ENCODE data around the gene CSH1.
"Not testable (repeated sequence)": the region's sequence is repeated elsewhere in the genome, so short reads cannot be mapped to it uniquely, and the experiment has no call there.

CSH1 gene

DNA sequence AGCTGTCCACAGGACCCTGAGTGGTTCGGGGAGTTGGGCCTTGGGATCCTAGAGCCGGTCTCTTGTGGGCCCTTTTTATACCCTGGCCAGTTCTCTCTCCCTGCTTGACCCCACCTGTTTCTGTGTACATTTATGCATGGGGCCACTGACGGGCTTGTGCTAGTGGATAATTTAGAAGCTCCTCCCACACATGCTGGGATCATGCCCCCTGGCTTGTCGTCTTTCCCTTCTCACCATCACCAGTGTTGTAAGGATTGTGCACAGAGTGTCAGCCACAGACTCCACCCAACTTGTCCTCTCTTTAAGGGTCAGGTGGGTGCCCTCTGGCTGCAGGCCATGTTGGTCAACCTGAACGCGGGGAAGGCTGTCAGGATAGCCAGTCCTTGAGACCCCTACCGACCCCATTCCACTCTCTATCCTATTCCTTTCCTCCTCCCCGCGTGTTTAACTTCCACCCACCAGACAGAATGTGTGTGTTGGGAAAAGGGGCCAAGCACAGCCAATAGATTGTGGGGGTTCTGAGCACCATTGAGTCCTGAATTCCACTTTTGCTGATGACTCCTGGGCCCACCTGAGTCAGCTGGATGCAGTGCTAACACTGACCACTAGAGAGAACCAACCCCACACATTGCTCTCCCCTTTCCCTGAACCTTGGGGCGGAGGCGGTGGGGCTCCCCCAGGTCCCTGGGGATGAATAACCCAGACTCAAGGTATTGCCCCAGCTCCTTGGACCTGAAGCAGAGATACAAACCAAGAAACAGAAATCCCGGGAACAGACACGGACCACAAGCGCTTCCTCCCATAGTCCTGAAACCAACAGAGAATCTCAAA lies at the start of gene CSH1:
Gene CSH1, minus strand, starts transcription at position 51 of the 831 bp plus-strand sequence. CDS start 63 bp downstream, outside the sequence.
- not testable (repeated sequence) for DNase-seq (ENCODE audit: low spot score)

DNA sequence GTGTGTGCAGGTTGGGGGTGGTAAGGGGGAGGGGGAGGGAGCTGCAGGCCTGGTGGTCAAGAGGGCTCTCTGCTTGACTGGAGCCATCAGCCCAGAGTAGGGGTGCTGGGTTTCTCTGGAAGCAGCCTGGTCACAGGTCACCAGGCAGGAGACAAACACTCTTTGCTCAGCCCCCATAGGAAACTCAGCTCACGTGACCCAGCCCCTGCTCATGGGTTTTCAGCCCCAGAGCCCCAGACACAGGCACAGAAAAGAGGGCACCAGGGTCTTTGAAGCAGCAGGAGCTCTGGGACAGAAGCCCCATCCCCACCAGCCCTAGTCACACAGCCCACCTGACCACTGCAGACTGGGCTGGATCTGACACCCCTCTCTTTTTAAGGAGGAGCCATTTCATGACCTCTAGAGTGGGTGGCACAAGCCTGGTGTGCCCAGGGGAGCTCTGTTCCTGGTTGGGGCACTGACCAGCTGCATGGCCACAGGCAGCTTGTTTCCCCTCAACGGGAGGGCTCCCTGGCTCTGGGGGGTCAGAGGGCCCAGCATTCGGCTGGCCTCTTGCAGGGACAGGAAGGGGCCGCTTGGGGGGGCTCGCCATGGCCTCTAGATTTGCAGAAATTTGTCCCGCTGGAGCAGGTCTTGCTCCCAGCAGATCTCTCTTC lies 49.5 kb upstream of the CSH1 start:
- DNase-seq (ENCODE audit: low spot score), result no peak

DNA sequence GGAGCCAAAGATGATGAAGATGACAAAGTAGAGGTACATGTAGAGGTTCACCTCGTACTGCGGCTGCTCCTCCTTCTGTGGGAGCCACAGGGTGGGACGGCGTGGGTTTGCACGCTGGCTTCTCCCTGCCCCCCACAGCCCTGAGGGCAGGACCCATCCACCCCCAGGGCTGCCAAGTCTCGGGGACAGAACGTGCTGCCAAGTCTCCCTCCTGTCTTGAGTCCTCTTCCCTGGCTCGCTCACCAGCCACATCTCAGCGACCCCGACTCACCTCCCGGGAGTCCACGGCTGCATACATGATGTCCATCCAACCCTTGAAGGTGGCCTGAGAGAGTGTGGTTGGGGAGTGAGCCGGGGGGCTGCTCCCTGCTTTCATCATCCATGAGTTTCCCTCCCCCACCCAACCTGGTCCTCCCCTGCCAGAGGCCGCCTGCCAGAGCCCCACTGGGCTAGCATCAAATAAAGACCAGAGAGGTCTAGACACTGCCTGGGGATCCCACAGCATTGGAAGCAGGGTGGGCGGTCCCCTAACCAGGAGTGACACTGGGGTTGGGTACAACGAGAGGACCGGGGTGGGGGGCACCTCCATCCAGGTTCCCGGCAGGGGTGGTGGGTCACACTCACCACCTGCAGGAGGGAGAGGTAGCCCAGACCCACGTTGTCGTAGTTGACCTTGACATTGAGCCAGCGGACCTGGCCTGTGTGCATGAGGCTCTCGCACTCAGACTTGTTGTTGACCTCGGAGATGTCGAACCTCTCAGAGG lies 48.5 kb upstream of the CSH1 start:
- DNase-seq (ENCODE audit: low spot score), result no peak

DNA sequence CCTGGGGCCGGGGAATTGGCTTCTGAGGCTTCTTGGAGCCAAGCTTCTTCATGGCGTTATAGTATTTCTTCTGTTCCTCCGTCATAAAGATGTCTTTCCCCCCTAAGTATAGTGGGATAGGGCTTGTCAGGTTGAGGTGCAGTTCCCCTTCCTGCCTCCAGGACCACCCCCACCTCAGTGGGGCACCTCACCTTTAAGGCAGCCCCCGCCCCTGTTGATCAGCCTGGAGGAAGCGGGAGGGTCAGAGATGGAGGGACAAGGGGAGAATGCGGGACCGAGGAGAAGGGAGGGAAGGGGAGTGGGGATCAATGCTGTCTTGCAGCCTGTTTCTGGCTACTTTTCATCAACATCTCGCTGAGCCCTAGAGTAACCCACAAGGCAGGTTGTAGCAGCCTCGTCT lies 47.4 kb upstream of the CSH1 start:
- DNase-seq (ENCODE audit: low spot score), result no peak

DNA sequence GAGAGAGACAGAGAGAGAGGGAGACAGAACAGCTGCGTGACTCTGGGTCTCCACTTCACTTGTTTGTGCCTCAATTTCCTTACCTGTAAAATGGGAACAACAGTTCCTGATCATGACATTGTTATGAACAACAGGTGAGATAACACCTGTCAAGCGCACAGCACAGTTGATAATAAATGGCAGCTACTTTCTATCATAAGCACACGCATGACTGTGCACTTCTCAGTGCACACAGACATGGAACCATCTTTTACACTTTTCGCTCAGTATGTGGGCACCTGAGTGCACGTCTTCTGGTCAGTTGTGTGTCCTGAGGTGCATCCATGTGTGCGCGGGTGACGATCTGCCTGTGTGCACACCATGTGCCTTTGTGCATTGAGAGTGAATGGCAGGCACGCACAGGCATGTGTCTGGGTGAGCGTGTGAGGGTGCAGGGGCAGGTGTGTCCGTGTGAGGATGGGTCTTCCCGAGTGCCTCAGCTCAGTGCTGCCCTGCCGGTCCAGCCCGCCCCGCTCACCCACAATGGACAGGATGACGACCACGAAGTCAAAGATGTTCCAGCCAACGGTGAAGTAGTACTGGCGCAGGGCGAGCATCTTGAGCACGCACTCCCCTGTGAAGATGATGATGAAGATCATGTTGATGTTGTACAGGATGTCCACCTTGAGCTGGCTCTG lies 46.1 kb upstream of the CSH1 start:
- DNase-seq (ENCODE audit: low spot score), result no peak

DNA sequence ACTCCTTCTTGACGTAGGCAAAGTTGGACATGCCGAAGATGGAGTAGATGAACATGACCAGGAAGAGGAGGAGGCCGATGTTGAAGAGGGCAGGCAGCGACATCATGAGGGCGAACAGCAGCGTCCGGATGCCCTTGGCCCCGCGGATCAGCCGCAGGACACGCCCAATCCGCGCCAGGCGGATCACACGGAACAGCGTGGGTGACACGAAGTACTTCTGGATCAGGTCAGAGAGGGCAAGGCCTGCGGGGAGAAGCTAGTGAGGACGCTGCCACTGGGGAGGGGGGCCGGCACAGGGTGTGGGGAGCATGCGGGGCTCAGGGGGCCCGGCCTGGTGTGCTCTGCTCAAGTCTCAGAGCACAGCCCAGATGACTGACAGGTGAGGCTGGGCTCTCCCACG lies 45.4 kb upstream of the CSH1 start:
- DNase-seq (ENCODE audit: low spot score), result no peak

DNA sequence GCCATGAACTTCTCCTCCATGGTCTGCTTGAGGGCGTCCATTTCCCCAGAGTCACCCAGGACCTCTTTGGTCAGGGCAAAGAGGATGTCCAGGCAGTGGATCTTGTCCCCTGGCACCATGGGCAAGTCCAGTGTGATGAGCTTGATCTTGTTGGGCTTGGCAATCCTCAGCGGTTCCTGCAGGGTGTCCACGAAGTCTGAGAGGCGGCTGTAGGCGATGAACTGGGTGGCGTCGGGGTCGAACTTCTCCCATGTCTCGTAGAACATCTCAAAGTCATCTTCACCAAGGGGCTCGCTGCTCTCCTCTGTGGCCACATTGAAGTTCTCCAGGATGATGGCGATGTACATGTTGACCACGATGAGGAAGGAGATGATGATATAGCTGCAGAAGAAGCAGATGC lies 44.8 kb upstream of the CSH1 start:
- no peak for DNase-seq (ENCODE audit: low spot score)

DNA sequence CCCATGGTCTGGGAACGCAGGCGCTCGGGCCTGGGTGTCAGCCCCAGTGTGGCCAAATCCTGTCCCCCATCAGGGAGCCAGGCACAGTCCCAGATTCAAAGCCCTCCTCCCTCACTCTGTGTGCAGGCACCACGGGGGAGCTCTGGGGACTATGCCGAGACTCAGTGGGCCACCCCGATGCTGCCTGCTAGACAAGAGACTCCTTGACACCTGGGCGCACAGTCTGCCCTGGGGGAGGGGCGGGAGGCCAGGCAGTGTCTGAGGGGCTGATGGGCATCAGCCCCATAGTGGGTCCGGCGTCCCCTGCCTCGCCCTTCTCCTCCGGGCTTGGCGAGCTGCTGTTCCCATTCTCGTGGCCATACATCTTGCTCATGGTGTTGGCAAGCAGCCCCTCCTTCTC lies 44.2 kb upstream of the CSH1 start:
- no peak for DNase-seq (ENCODE audit: low spot score)

DNA sequence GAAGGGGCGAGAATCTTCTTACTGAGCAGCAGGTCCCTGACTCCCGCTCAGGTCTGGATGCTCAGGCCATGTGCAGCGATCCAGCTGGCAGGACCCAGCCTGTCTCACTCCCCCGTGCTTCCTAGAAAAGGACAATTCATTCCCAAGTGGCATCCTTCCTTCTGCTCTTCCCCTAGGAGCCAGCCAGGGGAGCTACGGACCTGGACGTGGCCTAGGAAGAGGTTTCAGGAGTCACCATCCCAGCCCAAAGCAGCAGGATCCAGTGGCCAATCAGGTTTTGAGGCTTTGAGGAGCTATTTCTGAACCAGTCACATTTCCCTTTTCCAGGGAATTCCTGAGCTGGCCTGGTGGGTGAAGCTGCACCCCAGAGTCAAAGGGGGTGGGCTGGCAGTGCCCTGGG lies 43.5 kb upstream of the CSH1 start:
- DNase-seq (ENCODE audit: low spot score), result no peak

DNA sequence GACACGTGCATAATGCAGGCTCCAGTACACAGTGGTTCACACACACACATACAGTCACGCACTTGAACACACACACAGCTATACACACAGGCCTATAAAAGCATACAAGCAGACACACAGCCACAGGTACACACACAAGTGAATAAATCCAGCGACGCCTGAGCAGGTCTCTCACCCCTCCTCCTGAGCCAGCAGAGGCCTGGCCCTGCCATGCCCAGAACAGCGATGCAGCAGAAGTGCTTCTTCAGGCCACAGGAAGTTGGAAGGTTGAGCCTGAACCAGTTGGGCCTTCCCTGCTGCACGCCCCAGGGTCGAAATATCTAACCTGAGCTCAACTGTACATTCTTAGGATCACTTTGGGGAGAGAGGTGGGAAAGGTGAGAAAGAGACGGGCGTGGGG lies 43.0 kb upstream of the CSH1 start:
- DNase-seq (ENCODE audit: low spot score), result no peak

DNA sequence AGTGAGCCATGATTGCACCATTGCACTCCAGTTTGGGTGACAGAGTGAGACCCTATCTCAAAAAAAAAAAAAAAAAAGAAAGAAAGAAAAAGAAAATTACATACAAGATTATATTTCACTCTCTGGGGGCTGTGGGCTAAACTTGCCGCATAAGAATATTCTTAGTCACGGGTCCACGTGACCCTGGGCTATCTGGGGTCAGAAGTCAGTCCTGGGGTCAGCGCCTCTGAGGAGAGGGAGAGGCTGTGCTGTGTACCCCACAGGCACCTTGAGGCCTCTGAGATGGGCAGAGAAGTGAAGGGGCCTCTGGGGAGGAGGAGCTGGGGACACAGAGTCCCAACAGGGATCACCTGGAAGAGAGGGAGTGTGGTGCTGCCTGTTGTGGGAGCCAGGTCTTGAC lies 41.5 kb upstream of the CSH1 start:
- no peak for DNase-seq (ENCODE audit: low spot score)

DNA sequence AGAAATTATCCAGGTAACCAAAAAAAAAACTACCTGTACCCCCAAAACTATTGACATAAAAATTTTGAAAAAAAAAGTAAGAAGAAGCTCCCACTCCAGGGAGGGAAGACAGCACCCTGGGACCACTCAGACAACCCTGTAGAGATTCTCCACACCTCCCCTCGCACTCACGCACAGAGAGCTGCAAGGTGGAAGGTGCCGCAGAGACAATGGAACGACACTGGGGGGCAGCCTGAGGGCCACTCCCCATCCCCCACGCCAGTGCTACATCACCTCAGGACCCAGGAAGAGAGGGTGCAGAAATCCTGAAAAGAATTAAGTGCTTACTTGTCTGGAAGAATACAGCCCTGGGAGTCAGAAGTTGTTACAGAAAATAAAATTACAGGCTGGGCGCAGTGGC lies 40.9 kb upstream of the CSH1 start:
- no peak for DNase-seq (ENCODE audit: low spot score)

DNA sequence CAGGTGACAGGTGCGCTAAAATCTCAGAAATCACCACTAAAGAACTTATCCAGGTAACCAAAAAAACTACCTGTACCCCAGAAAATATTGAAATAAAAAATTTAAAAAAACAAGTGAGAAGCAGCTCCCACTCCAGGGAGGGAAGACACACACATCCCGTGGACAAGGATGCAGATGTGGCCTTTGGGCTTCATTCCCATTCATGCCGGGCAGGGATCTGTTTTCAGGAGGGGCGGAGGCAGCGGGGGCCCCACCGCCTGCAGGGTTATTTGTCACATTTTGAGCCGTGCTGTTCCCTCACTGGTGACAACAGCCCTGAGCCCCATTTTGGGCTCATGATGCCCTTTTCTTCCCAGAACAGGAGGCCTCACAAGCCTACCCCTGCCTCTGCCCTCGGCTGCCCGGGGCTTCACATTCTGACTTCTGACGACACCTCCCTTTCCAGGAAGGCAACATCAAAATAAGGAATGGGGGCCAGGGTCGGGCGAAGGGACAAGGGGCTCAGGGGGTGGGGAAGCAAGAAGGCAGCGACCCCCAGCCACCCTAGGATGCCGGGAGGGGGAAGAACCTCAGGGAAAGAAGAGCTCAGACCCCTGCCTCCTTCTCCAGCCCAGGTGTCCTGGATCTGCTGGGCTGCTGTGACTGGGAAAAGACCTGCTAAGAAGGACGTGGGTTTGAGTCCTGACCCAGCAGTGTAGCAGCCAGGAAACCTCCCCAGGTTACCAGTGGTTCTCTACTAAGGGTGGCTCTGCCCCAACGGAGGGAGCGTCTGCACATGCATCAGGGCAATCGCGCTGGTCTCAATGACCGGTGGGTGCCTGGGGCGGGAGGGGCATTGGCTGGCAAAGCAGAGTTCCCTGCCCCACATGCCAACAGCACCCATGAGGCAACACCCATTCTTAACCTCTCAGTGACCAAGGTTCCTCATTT lies 38.1 kb upstream of the CSH1 start:
- no peak for DNase-seq (ENCODE audit: low spot score)

DNA sequence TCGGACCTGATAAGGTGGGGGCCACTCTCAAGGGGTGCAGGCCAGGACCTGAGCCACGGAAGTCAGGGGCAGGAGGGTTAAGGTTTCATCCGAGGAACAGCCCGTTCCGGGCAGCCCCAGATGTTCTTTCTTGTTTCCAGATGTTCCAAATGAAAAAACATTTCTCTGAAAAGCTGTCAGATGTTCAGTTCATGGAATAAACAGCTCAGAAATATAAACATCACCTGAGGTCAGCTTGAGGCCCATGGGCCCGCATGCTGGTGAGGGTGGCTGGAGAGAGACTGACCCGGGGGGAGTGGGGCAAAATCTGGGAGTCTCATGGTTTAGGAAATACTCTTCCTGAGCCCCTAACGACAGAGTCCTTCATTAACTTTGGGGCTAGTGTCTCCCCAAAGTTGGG lies 37.2 kb upstream of the CSH1 start:
- DNase-seq (ENCODE audit: low spot score), result no peak

DNA sequence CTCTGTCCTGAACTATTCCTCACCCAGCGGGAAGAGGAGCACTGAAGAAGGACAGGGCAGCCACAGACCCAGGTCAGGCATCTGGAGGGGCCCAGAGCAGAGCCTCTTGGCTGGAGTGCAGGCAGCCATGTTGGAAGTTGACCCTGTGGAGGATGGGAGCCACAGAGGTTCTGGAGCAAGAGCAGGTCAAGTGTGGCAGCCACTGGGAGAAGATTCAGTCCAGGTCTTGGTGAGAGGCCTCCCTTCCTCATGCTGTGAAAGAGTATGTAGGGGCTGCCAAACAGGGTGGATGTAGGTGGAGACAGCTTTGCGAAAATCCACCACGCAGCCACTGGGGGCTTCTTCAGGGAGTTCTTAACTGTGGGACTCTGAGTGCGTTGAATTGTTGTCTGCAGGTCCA lies 36.3 kb upstream of the CSH1 start:
- DNase-seq (ENCODE audit: low spot score), result no peak

DNA sequence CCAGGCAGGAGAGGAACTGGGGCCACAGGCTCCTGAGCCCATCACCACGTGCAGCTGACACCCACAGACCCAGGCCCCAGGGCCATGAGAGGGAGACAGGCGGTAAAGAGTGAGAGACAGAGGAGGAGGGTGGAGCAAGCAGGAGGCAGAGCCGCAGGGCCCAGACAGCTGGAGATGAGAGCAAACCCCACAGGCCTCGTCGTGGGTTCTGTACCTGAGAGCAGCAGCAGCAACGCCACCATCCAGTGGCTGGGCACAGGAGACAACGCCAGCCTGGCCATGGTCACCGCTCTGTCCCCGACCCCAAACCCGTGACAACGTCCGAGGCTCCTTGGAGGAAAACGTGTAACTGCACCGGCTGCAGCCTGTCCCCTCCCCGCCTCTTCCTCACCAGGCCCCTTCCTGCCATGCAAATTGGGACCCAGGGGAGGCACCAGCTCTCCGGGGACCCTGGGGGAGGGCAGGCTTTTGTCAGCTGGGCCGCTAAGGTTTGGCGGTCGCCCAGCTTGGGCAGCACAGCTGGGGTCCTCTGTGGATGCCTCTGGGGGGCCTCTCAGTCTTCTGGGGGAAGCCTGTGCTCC lies 35.7 kb upstream of the CSH1 start, which contains the start of gene CD79B:
Gene CD79B, minus strand, starts transcription at position 351 of the 581 bp plus-strand sequence. Its CDS starts 70 bp downstream, at position 281.
- no peak for DNase-seq (ENCODE audit: low spot score)

DNA sequence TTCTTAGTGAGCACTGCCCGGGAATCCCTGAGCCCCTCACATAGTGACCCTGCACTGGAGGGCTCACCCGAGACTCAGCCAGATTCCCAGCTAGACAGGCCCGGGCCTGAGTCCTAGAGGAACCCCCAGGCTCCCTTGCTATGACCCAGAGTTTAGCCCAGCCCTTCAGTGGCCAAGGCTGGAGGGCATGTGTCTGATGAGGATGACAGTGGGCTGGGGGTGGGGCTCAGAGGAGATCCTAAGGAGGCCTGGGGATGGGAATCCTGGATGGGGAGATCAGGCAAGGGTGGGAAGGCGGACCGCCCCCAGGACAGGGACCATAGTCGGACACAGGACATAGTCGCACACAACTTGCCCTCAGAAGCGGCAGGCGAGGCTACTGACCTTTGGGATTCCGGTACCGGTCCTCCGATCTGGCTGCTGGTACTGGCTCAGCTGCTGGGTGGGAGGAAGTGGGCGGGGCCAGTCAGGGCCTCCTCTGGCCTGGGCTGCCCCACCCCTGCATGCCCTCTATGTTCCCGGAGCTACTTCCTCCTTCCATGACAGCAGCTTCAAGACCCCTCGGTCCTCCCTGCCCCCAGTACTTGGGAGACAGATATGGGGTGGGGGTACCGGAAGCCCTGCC lies 34.7 kb upstream of the CSH1 start:
- no peak for DNase-seq (ENCODE audit: low spot score)

DNA sequence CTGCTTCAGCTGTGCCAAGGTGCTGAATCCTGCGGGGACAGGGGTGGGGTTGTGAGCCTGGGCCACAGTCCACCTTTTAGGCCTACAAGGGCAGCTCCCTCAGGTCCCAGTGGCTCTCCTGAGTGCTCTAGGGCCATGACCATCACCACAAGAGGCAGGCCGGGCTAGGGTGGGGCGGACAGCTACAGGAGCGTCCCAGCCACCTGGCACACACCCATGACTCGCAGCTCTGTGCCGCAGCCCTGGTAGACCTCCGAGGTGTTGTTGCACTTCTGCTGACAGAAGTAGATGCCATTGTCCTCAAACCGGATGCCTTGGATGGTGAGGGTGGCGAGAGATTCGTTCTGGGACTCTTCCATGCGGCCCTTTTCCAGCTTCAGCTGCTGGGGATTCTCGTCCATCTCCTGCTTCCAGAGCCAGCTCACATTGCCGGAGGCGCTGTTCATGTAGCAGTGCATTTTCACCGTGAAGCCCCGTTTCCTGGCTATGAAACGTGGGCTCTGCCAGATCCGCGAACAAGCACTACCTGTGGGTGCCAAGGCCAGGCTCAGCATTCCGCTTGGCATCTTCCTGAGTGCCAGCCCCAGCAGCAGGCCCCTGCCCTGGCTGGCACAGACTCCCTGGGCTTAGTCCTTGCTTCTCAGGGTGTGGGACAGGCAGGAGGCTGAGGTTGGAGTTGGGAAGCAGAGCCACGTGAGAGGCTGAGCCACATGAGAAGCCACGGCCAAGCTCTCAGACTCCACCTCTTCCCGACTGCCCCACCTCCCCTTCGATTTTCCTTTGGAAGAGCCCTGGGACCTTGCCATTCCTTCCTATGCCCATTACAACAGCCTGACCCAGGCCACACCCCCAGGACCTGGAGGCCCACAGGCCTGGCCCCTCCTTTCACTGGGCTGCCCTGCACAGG lies 33.7 kb upstream of the CSH1 start:
- no peak for DNase-seq (ENCODE audit: low spot score)

All from GM03348 (cell line).